K562 (cell line): ENCODE results near the gene BMP10. TPM values are rescaled to one million over a fixed set of nuclear protein-coding genes. Genes with fewer than 3 reads are reported as not detected.

Experiments used
- BACH1 ChIP-seq: fragments of 200-800 bp; sonication (Bioruptor generic); IDR thresholded peaks from 2 replicates; pipeline ENCODE4 v1.6.1; 2016; ENCODE audit warnings: missing genetic modification characterization, missing compliant biosample characterization
- C11orf30 ChIP-seq: fragments of 450-650 bp; IDR thresholded peaks from 2 replicates; pipeline ENCODE4 v1.6.1; 2016; ENCODE audit warnings: low read depth, mild to moderate bottlenecking
- CBX1 ChIP-seq: sonication (generic); IDR thresholded peaks from 2 replicates; pipeline ENCODE4 v1.6.1; 2016; ENCODE audit warnings: antibody characterized with exemption, low read depth, mild to moderate bottlenecking
- CCNT2 ChIP-seq: IDR thresholded peaks from 2 replicates; pipeline ENCODE4 v1.6.1; 2011; ENCODE audit warnings: borderline replicate concordance, low read depth, mild to moderate bottlenecking, moderate library complexity, mixed read lengths, low read length; ENCODE audit not compliant: insufficient read length; ENCODE audit errors: extremely low read depth
- ETV5 ChIP-seq: sonication (generic); formaldehyde crosslinking; IDR thresholded peaks from 2 replicates; pipeline ENCODE4 v1.4.0; 2020; ENCODE audit warnings: low read depth, mild to moderate bottlenecking, missing genetic modification reagents
- HEY1 ChIP-seq: fragments of 250-450 bp; sonication (Bioruptor Pico); IDR thresholded peaks from 2 replicates; pipeline ENCODE4 v1.5.0; 2020; ENCODE audit warnings: mild to moderate bottlenecking, moderate library complexity, borderline replicate concordance
- PBX2 ChIP-seq, 2 experiments: IDR thresholded peaks in 1 of 2; conservative IDR thresholded peaks in 1 of 2; 2 replicates each; pipeline ENCODE4 v1.6.1; 2016; ENCODE audit warnings: low read depth in 2 of 2, mild to moderate bottlenecking in 1 of 2, missing compliant biosample characterization in 1 of 2, missing genetic modification characterization in 1 of 2, moderate library complexity in 1 of 2
- SRSF3 ChIP-seq: fragments of 200-400 bp; formaldehyde crosslinking; IDR thresholded peaks from 2 replicates; pipeline ENCODE4 v1.6.1; 2016; ENCODE audit warnings: mild to moderate bottlenecking, low read length, moderate library complexity; ENCODE audit not compliant: insufficient read depth
- TCF7 ChIP-seq: sonication (generic); IDR thresholded peaks from 2 replicates; pipeline ENCODE4 v1.6.1; 2016; ENCODE audit warnings: antibody characterized with exemption, borderline replicate concordance
- ZNF175 ChIP-seq: fragments of 200-800 bp; sonication (Bioruptor generic); IDR thresholded peaks from 2 replicates; pipeline ENCODE4 v1.6.1; 2016; ENCODE audit warnings: low read depth, mild to moderate bottlenecking, missing genetic modification characterization, missing compliant biosample characterization
- ZNF184 ChIP-seq: sonication (generic); formaldehyde crosslinking; IDR thresholded peaks from 2 replicates; pipeline ENCODE4 v1.5.0; 2020; ENCODE audit warnings: missing genetic modification reagents
- ZNF318 ChIP-seq, 2 experiments: fragments of 450-650 bp; IDR thresholded peaks; 2 replicates each; pipeline ENCODE4 v1.6.1; 2016; ENCODE audit warnings: mild to moderate bottlenecking in 2 of 2, borderline replicate concordance in 1 of 2, low read depth in 1 of 2, moderate library complexity in 1 of 2
- polyA plus RNA-seq, 8 experiments: library from polyadenylated mRNA; depleted of rRNA in 4 of 8; stranded (reverse) in 5 of 8; unstranded in 3 of 8; fragments of >200 nt; fragmentation: Nextera tagmentation in 2 of 8; fragmentation: Illumina TruSeq in 1 of 8; extraction: Ambion mirVana in 2 of 8; extraction: Trizol in 1 of 8; gene quantifications; 2 replicates each; pipeline versions ENCODE4 v1.2.1 to v1.2.3, GENCODE V29; 2011 to 2014; ENCODE audit warnings: inconsistent platforms in 1 of 8, missing spikeins in 1 of 8
- total RNA-seq, 7 experiments: library from RNA; depleted of rRNA in 6 of 7; stranded (reverse); fragments of >200 nt in 6 of 7; fragmentation: Illumina TruSeq in 2 of 7; extraction: Trizol in 2 of 7; gene quantifications; 2 replicates each; pipeline versions ENCODE4 v1.2.1 to v1.2.3, GENCODE V29; 2011 to 2021; ENCODE audit warnings: low replicate concordance in 1 of 7

The BMP10 gene
- total and polyA plus RNA-seq, 9 of the 15 experiments (the other 6 are each of a cell fraction or from before 2014, with no cell fraction given): 0.11 to 0.91 (median 0.43) TPM

DNA sequence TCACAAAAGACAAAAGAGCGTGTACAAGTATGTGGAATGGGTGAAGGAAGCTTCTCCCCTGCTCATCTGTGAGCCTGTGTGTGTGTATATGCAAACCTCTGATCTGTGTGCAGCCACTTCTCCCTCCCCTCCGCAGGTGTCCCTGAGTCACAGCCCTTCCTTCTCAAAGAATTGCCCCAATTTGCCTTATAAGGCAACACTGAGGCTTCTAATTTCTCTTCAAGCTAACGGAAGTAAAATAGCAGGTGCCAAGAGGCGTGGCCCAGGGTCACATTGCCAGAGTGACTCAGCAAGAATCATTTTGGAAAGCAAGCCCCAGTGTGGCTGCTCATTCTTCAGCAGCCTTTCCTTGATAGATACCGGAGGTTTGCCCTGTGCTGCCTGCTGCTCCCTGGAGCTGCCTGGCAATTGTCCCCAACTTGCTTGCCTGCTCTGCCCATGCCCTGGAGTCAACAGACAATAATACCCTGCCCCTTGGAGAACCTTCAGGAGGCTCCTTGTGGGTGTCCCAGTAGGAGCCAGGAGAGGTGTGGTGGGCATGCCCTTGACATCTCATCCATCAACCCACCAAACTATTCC is 37.3 kb upstream of the BMP10 start (continued):
- peak in 1 of 2 experiments; percentile 60; a peak in 1 of 4 replicates for TF ChIP-seq ZNF318 (IDR thresholded peaks at IDR 0.05; ENCODE audit: borderline replicate concordance in 1 of 2, low read depth in 1 of 2)
- no peak for TF ChIP-seq HEY1 (CRISPR knock-in tag)
- TF ChIP-seq TCF7: 0 out of 2 replicates have a peak, but pooled peaks have one; percentile 13
- 0 out of 2 replicates have a peak, but pooled peaks have one; percentile 50 for TF ChIP-seq CBX1
- 0 out of 2 replicates have a peak, but pooled peaks have one; percentile 44 for TF ChIP-seq SRSF3
- TF ChIP-seq ZNF184 (CRISPR knock-in tag): no peak
- TF ChIP-seq PBX2 (CRISPR knock-in tag; IDR thresholded peaks at IDR 0.05; ENCODE audit: low read depth): no peak
- peak; percentile 45; the same call in 1 of the 2 replicates for TF ChIP-seq PBX2 (tag; conservative IDR thresholded peaks at IDR 0.05; ENCODE audit: low read depth)
- TF ChIP-seq BACH1 (tag): peak; percentile 98
- peak; percentile 95 for TF ChIP-seq C11orf30
- TF ChIP-seq ZNF175: peak; percentile 36
- TF ChIP-seq ETV5 (CRISPR knock-in tag): peak; percentile 75
- TF ChIP-seq CCNT2: peak; percentile 22
